Stimulated activated naive CD8-positive, alpha-beta T cell treated with anti-CD3 and anti-CD28 coated beads, Interleukin-15, amount 100 ng/mL, for 72 hours (primary cell): ENCODE data around the gene DLEC1.
"Not testable (repeated sequence)": the region's sequence is repeated elsewhere in the genome, so short reads cannot be mapped to it uniquely, and the experiment has no call there.

Experiments used
- ATAC-seq: fragments of 150-1000 bp; cut with Tn5 transposase; 2 replicates; pipeline ENCODE4 v1.10.0; 2021; ENCODE audit warnings: mild to moderate bottlenecking, moderate library complexity
- DNase-seq, 2 donors: peaks; one replicate each; pipeline ENCODE4 v3.0.0; 2021 to 2022
- H3K27ac Mint-ChIP-seq, 2 donors: one replicate each; pipeline ENCODE4 v1.8.0; 2022; ENCODE audit warnings: mild to moderate bottlenecking in 2 of 2, mixed read lengths in 2 of 2, moderate library complexity in 2 of 2
- H3K27me3 Mint-ChIP-seq: one replicate; pipeline ENCODE4 v1.8.0; 2022; ENCODE audit warnings: mixed read lengths
- H3K4me1 Mint-ChIP-seq: one replicate; pipeline ENCODE4 v1.8.0; 2022; ENCODE audit warnings: mild to moderate bottlenecking, mixed read lengths
- H3K4me3 Mint-ChIP-seq, 2 donors: one replicate each; pipeline ENCODE4 v1.8.0; 2022; ENCODE audit warnings: mild to moderate bottlenecking in 2 of 2, mixed read lengths in 2 of 2, moderate library complexity in 1 of 2
- H3K9me3 Mint-ChIP-seq, 2 donors: one replicate each; pipeline ENCODE4 v1.8.0; 2022; ENCODE audit warnings: mixed read lengths in 2 of 2

The DLEC1 gene

DNA sequence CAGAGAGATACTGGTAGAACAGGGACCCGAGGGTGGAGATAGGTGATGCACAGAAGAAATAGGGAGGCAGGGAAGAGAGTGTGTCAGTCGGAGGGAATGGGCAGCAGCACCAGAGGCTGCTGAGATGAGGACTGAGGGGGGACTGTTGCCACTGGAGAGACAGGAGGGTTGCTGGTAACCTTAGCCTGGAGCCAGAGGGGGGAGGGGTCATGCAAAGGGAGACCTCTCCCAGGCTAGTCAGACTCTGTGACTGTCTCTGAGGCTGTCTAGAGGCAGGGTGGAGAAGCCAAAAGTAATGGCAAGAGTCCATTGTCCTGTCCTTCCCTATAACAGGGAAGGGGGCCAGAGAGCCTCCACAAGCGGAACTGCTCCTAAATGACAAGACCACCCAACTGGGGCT lies 2.1 kb upstream of the DLEC1 start:
- Mint-ChIP-seq H3K27ac (no peak overlapping the region), H3K9me3 (peaks cover 12 to 15% of the 10 kb centered on the region in 2 donors), H3K27me3 (peaks cover 26% of the 10 kb centered on the region), H3K4me3 (no peak overlapping the region), H3K4me1 (peaks cover 35% of the 10 kb centered on the region)
- ATAC-seq = no peak
- no peak for DNase-seq

DNA sequence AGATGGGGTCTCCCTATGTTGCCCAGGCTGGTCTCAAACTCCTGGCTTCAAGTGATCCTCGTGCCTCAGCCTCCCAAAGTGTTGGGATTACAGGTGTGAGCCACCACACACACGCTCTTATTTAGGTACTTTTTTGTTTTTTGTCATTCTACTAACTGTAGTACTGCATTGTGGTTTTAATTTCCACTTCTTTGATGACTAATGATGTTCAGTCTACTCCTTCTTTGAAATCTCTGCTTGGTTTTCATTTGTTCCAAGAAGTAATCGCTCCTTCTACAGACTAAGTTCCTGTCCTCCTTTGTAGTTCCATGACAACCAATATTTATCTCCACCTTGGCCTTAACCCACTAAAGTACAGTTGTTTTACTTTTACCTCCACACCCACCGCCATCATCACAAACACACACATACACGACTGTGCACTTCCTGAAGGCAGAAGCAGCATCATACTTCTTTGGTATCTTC lies 529 bp upstream of the DLEC1 start:
- Mint-ChIP-seq H3K4me1 (peaks cover 34% of the 10 kb centered on the region), H3K27ac (peak overlapping the region; percentile 89 to 95), H3K9me3 (peaks cover 12 to 15% of the 10 kb centered on the region in 2 donors), H3K4me3 (peak overlapping the region; percentile 58 to 64), H3K27me3 (peaks cover 11% of the 10 kb centered on the region)
- DNase-seq (peak in 1 of 2 donors; percentile 41), ATAC-seq (peak; percentile 71)

DNA sequence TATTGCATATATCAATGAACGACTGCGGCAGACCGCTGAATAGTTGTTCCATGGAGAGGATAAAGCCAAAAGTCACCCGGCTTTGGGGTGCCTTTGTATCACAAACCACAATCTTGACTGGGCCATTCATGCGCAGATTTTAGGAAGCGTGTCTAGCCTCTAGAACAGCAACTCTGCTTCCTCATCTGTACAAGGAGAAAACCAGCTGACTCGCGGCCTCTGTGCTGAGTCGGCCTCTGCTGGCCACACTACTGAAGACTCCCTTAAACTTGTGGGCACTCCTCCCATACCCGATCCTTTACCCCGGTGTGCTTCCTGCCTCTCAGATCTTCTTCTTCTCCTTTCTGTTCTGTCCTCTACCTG lies 872 bp downstream of the DLEC1 start:
- peak; percentile 44 for ATAC-seq
- H3K9me3 Mint-ChIP-seq = peaks cover 12 to 15% of the 10 kb centered on the region in 2 donors
- H3K27ac Mint-ChIP-seq = no peak overlapping the region
- H3K27me3 Mint-ChIP-seq = peaks cover 7% of the 10 kb centered on the region
- H3K4me3 Mint-ChIP-seq = peak overlapping the region; percentile 58 to 64
- DNase-seq = peak in 1 of 2 donors; percentile 31
- peaks cover 34% of the 10 kb centered on the region for H3K4me1 Mint-ChIP-seq

DNA sequence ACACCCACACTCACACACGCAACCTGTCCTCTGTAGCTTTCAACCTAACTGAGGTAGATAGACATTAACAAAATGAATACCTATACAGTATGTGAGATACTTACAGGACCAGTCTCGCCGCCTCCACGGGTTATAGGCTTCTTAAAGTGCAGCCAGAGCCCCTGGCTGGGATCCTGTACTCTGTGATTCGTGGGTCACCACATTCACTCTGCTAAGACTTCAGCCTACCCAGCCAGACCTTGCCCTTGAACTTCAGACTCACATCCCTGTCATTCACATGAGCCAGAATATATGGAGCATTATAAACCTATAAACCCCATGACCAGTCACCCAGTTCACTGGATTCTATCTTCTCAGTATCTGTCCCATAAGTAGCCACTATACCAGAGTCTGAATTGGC lies 1.4 kb downstream of the DLEC1 start:
- no peak overlapping the region for H3K27ac Mint-ChIP-seq
- no peak for ATAC-seq
- H3K27me3 Mint-ChIP-seq = peaks cover 7% of the 10 kb centered on the region
- H3K4me3 Mint-ChIP-seq = peak overlapping the region; percentile 58 to 64
- H3K4me1 Mint-ChIP-seq = peaks cover 34% of the 10 kb centered on the region
- H3K9me3 Mint-ChIP-seq = peaks cover 12 to 15% of the 10 kb centered on the region in 2 donors
- DNase-seq = no peak

DNA sequence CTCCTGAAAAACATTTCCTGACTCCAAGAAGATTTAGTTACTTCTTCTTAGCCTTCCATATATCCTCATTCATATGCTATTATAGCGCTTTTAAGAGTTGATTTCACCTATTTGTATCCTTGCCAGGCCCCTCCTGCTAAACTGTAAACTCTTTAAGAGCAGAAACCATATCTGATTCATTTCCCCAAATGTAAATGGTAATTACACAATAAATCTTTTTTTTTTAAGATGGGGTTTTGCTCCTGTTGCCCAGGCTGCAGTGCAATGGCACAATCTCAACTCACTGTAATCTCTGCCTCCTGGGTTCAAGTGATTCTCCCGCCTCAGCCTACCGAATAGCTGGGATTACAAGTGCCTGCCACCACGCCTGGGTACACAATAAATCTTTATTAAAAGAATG lies 4.5 kb downstream of the DLEC1 start:
- Mint-ChIP-seq H3K4me1 (peaks cover 21% of the 10 kb centered on the region), H3K27me3 (no peaks in the 10 kb centered on the region), H3K9me3 (peaks cover 4 to 5% of the 10 kb centered on the region in 2 donors), H3K4me3 (no peak overlapping the region), H3K27ac (no peak overlapping the region)
- DNase-seq = no peak
- no peak for ATAC-seq

DNA sequence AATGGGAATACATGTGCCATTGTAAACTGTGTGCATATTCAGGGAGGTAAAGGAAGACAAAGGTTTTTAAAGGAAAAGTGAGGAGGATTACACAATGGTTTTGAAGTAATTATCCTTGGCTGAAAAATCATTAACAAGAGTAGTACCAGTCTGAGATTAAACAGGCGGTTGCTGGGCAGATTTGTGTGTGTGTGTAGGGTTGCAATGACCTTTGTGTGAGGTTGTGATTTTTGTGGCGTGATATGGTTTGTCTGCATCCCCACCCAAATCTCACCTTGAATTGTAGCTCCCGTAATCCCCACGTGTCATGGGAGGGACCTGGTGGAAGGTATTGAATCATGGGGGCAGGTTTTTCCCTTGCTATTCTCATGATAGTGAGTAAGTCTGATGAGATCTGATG lies 7.0 kb downstream of the DLEC1 start:
- Mint-ChIP-seq H3K4me3 (no peak overlapping the region), H3K4me1 (no peaks in the 10 kb centered on the region), H3K9me3 (no peaks in the 10 kb centered on the region), H3K27me3 (no peaks in the 10 kb centered on the region), H3K27ac (no peak overlapping the region)
- no peak for DNase-seq
- ATAC-seq = no peak

DNA sequence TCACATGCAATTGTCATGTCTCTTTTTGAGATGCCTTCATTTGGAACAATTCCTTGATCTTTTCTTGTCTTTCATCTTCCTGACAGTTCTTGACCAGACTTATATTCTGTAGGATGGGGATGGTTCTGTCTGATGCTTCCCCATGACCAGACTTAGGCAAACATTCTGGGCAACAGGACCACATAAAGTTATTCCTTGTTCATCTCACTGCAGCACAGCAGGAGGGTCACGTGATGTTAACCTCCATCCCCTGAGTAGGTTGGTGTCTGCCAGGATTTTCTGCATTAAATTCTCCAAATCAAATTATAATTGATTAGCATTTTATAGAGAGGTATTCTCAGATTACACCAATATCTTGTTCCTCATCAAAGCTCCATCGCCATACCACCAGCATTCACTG lies 7.8 kb downstream of the DLEC1 start:
- no peaks in the 10 kb centered on the region for H3K4me1 Mint-ChIP-seq
- ATAC-seq (no peak), DNase-seq (no peak)
- no peak overlapping the region for H3K27ac Mint-ChIP-seq
- H3K9me3 Mint-ChIP-seq = no peaks in the 10 kb centered on the region
- no peak overlapping the region for H3K4me3 Mint-ChIP-seq
- no peaks in the 10 kb centered on the region for H3K27me3 Mint-ChIP-seq

DNA sequence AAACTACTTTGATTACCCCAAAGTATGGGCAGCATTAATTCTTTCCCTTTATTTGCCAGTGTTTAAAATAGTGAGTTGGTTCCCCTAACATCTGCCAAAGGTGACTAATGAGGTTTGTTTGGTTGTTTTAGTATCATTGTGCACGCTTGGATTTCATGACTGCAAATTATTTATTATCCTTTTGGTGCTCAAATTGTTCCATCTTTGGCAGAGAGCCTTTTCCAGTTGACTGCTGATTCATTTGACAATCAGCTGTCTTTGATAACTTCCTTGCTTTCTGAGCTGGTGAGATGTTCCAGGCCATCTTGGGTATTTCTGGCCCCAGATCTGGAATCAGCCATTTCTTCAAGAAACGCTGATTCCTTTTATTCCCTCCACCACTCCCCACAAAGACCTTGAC lies 8.9 kb downstream of the DLEC1 start:
- H3K27ac Mint-ChIP-seq = no peak overlapping the region
- ATAC-seq = no peak
- DNase-seq = no peak

DNA sequence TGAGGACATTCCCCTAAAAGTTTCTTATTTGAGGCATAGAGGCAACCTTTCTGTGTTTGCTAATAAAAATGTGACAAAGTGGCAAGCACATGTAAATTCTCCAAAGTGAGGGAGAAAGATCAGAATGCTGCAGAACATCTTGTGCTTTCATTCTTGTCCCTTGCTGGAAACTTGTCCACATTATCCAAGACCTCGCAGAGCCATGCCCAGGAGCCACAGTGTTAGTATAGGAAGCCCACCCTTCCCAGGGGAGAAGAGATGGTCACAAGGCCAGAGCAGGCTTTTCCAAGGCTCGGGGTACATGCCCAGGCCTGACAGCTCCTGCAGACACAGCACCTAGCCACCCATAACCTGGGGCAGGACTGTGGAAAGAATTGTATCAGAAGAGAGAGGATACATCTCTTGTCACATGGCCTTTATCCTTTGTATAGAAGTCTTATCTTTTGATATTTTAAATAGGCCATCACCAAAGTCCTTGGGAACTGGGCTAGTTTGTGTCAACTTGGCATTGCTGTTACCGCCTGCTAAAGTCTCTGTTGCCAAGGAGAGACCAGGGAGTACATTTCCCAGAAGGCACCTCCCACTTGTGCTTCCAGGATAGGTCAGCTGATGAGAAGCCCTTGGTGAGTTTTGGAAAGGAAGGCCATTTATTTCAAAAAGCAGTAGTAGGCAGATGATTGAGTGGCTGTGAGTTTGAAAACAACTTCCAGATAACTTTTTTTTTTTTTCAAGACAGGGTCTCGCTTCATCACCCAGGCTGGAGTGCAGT lies 10.5 kb downstream of the DLEC1 start:
- no peaks in the 10 kb centered on the region for H3K27me3 Mint-ChIP-seq
- H3K9me3 Mint-ChIP-seq = no peaks in the 10 kb centered on the region
- DNase-seq (no peak), ATAC-seq (no peak)
- peak overlapping the region in 1 of 2 donors; percentile 24 for H3K27ac Mint-ChIP-seq
- H3K4me1 Mint-ChIP-seq = peaks cover under 1% of the 10 kb centered on the region
- no peak overlapping the region for H3K4me3 Mint-ChIP-seq

More for the DNA sequence above, 8.9 kb downstream of the DLEC1 start:
- H3K4me1 Mint-ChIP-seq = no peaks in the 10 kb centered on the region
- H3K4me3 Mint-ChIP-seq = no peak overlapping the region
- H3K9me3 Mint-ChIP-seq = no peaks in the 10 kb centered on the region
- no peaks in the 10 kb centered on the region for H3K27me3 Mint-ChIP-seq

DNA sequence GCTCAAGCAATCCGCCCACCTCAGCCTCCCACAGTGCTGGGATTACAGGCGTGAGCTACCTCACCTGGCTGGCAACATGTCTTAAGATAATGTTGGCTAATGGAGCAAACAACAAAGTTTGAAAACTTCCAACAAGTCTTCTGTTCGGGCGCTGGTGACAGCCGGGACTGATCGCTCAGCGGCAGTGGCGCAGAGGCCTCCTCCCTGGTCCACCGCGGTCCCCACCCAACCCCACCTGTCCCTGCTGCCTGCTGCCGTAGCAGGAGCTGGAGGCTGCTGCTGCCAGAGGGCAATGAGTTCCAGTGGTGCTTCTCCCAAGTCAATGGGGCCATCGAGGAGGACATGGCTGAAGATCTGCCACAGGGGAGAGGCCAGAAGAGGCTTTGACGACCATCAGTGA lies 12.1 kb downstream of the DLEC1 start:
- Mint-ChIP-seq H3K4me3 (no peak overlapping the region), H3K4me1 (peaks cover 8% of the 10 kb centered on the region)

DNA sequence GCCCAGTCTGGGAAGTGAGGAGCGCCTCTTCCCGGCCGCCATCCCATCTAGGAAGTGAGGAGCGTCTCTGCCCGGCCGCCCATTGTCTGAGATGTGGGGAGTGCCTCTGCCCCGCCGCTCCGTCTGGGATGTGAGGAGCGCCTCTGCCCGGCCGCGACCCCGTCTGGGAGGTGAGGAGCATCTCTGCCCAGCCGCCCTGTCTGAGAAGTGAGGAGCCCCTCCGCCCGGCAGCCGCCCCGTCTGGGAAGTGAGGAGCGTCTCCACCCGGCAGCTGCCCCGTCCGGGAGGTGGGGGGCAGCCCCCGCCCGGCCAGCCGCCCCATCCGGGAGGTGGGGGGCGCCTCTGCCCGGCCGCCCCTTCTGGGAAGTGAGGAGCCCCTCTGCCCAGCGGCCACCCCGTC lies 14.3 kb downstream of the DLEC1 start:
- H3K9me3 Mint-ChIP-seq, DNase-seq, H3K4me1 Mint-ChIP-seq, H3K4me3 Mint-ChIP-seq, H3K27ac Mint-ChIP-seq, H3K27me3 Mint-ChIP-seq, ATAC-seq: not testable (repeated sequence)

More for the DNA sequence above, 12.1 kb downstream of the DLEC1 start:
- Mint-ChIP-seq H3K27me3 (no peaks in the 10 kb centered on the region), H3K27ac (no peak overlapping the region), H3K9me3 (no peaks in the 10 kb centered on the region)
- DNase-seq = no peak
- no peak for ATAC-seq

DNA sequence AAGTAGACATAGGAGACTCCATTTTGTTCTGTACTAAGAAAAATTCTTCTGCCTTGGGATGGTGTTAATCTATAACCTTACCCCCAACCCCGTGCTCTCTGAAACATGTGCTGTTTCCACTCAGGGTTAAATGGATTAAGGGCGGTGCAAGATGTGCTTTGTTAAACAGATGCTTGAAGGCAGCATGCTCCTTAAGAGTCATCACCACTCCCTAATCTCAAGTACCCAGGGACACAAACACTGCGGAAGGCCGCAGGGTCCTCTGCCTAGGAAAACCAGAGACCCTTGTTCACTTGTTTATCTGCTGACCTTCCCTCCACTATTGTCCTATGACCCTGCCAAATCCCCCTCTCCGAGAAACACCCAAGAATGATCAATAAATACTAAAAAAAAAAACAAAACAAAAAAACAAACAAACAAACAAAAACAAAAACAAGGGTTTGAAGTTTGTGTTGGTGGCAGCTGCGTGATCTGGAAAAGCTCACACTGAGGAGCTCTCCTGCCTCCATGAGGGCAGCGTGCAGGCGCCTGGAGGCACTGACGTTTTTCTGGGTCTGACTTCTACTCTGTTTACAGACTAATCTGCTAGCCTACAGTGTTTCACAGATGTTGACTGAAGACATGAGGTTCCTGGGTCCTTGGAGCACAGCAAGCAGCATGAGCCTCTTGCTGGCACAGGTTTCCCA lies 14.9 kb downstream of the DLEC1 start:
- not testable (repeated sequence) for H3K4me3 Mint-ChIP-seq, H3K9me3 Mint-ChIP-seq, DNase-seq, ATAC-seq, H3K27me3 Mint-ChIP-seq, H3K4me1 Mint-ChIP-seq, H3K27ac Mint-ChIP-seq

DNA sequence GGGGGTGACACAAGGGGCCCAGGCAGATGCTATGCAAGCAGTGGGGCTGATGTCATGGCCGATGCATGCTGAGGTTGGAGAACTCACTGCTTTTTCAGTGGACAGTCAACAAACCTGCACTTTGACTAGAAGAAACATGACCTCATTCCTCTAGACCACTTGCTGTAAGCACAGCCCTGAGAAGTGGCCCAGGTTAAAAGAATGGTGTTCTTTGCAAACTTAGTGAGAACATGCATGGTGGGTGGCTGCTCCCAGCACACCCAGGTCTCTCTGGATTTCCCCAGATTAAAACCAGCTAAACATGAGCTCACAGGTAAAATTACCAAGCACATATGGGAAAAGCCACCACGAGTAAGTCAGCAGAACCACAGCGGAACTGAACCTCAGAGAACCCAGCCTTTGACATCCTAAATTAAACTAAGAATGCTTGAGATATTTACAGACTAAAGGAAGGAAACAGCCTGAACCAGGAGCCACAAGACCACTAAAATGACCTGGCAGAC lies 15.5 kb downstream of the DLEC1 start:
- peak overlapping the region in 1 of 2 donors; percentile 0 for H3K27ac Mint-ChIP-seq
- ATAC-seq (peak; percentile 87), DNase-seq (no peak)
- no peak overlapping the region for H3K4me3 Mint-ChIP-seq
- no peaks in the 10 kb centered on the region for H3K27me3 Mint-ChIP-seq
- no peaks in the 10 kb centered on the region for H3K9me3 Mint-ChIP-seq
- H3K4me1 Mint-ChIP-seq = peaks cover 8% of the 10 kb centered on the region

DNA sequence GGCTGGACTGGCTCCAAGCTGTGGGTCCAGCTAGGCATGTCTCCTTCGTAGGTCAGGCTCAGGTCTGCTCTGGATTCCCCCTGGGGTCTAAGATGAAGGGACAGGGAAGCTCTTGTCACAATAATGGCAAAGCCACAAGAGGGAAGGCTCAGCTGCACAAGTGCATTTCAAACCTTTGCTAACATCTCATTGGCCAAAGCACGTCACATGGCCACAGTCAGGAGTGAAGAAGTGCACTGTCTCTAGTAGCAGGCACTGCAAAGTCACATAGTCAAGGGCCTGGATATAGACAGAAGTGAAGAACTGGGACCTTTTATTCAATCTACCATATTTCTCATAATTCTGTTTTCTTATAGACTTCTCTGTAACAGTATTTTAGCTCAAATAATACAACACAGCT lies 20.1 kb downstream of the DLEC1 start:
- H3K27ac Mint-ChIP-seq = peak overlapping the region in 1 of 2 donors; percentile 17

DNA sequence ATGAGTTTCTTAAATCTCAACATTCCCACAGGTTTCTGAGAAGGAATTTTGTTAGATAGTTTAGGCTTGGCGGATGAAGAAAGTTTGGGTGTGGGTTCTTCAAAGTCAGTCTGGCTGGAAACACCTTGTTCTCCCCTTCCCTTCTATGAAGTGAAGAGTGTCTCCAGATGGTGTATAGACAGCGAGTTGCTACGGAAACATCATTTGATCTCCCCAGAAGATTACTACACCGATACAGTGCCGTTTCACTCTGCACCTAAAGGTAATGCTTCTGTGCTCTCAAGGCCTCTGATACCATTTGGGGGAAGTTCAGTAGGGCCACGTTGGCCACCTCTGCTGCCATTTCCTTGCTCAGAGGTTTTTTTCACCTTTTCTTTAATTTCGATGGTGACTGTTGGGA lies 20.6 kb downstream of the DLEC1 start:
- H3K27me3 Mint-ChIP-seq = no peaks in the 10 kb centered on the region
- no peak overlapping the region for H3K4me3 Mint-ChIP-seq
- DNase-seq (no peak), ATAC-seq (no peak)
- H3K27ac Mint-ChIP-seq = peak overlapping the region in 1 of 2 donors; percentile 19
- H3K9me3 Mint-ChIP-seq = no peaks in the 10 kb centered on the region
- H3K4me1 Mint-ChIP-seq = peaks cover 7% of the 10 kb centered on the region

More for the DNA sequence above, 20.1 kb downstream of the DLEC1 start:
- peaks cover 8% of the 10 kb centered on the region for H3K4me1 Mint-ChIP-seq
- no peak overlapping the region for H3K4me3 Mint-ChIP-seq
- H3K27me3 Mint-ChIP-seq = no peaks in the 10 kb centered on the region
- H3K9me3 Mint-ChIP-seq = no peaks in the 10 kb centered on the region
- ATAC-seq (no peak), DNase-seq (no peak)

DNA sequence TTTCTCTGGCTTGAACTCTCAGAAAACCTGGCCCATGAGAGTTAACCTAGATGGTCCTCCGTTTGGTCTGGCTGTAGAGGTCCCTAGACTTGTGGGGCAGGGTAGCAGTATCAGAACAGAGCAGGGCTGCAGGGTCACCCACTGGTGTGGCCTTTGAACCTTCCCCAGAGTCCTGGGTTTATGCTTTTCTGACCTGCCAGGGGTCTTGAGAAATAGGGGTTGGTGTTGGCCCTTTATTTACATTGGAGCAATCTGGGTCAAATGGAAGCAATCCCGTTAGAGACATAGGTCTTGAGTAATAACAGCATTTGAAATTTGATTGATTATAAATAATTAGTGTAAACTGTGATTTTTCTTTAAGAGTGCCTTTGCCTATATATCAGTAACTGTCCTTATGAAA lies 23.8 kb downstream of the DLEC1 start:
- Mint-ChIP-seq H3K4me3 (no peak overlapping the region), H3K4me1 (no peaks in the 10 kb centered on the region), H3K27ac (no peak overlapping the region), H3K9me3 (no peaks in the 10 kb centered on the region), H3K27me3 (no peaks in the 10 kb centered on the region)
- no peak for ATAC-seq
- DNase-seq = no peak
